ENCODE results near the gene KRT74. TPM values are rescaled to one million over a fixed set of nuclear protein-coding genes. Genes with fewer than 3 reads are reported as not detected.

Gene KRT74
- total RNA-seq, 4 donors from 2014 or later = not detected

GRCh38 chr12:52539083-52539820 lies 34.4 kb downstream of the KRT74 start:
- ATAC-seq (no peak), DNase-seq (no peak)
- TF ChIP-seq CTCF (IDR thresholded peaks at IDR 0.05 in 4 of 5, conservative IDR thresholded peaks at IDR 0.05 in 1 of 5) = no peak
- TF ChIP-seq POLR2A (IDR thresholded peaks at IDR 0.05) = no peak
- Histone ChIP-seq H3K27me3 (no peaks in the 10 kb centered on the region), H3K36me3 (no peaks in the 10 kb centered on the region), H3K4me3 (no peak overlapping the region), H3K9me3 (no peaks in the 10 kb centered on the region), H3K27ac (no peak overlapping the region), H3K4me1 (no peaks in the 10 kb centered on the region)
- in situ Hi-C loops (cut with MboI; ENCODE audit: low sequenced_read_pairs in 4 of 4) = no loop called here
- intact Hi-C loops (cut with DNase I; ENCODE audit: low total_unique reads) = no loop called here

- intact Hi-C loops (cut with DNase I; ENCODE audit: low total_unique reads) = no loop called here
- Histone ChIP-seq H3K27me3 (no peaks in the 10 kb centered on the region), H3K9me3 (no peaks in the 10 kb centered on the region), H3K4me3 (no peak overlapping the region), H3K4me1 (no peaks in the 10 kb centered on the region), H3K36me3 (no peaks in the 10 kb centered on the region), H3K27ac (no peak overlapping the region)
- TF ChIP-seq CTCF (IDR thresholded peaks at IDR 0.05 in 4 of 5, conservative IDR thresholded peaks at IDR 0.05 in 1 of 5) = no peak
- ATAC-seq (no peak), DNase-seq (no peak)
- in situ Hi-C loops (cut with MboI; ENCODE audit: low sequenced_read_pairs in 4 of 4) = no loop called here
Observed at GRCh38 chr12:52537101-52537500, 36.5 kb downstream of the KRT74 start.

- ATAC-seq = no peak
- Histone ChIP-seq H3K4me3 (no peak overlapping the region), H3K4me1 (no peaks in the 10 kb centered on the region), H3K9me3 (no peaks in the 10 kb centered on the region), H3K36me3 (no peaks in the 10 kb centered on the region), H3K27ac (no peak overlapping the region), H3K27me3 (no peaks in the 10 kb centered on the region)
- no peak for DNase-seq
- in situ Hi-C loops (cut with MboI; ENCODE audit: low sequenced_read_pairs in 4 of 4) (no loop called here), intact Hi-C loops (cut with DNase I; ENCODE audit: low total_unique reads) (no loop called here)
- no peak for TF ChIP-seq CTCF (IDR thresholded peaks at IDR 0.05 in 4 of 5, conservative IDR thresholded peaks at IDR 0.05 in 1 of 5)
- no peak for TF ChIP-seq POLR2A (IDR thresholded peaks at IDR 0.05)
Observed at GRCh38 chr12:52535574-52535973, 38.1 kb downstream of the KRT74 start.

GRCh38 chr12:52534482-52534881 lies 39.2 kb downstream of the KRT74 start:
- no peak for DNase-seq
- in situ Hi-C loops (cut with MboI; ENCODE audit: low sequenced_read_pairs in 4 of 4) (no loop called here), intact Hi-C loops (cut with DNase I; ENCODE audit: low total_unique reads) (no loop called here)
- no peak for ATAC-seq
- Histone ChIP-seq H3K36me3 (no peaks in the 10 kb centered on the region), H3K27ac (no peak overlapping the region), H3K4me1 (no peaks in the 10 kb centered on the region), H3K27me3 (no peaks in the 10 kb centered on the region), H3K9me3 (no peaks in the 10 kb centered on the region), H3K4me3 (no peak overlapping the region)
- TF ChIP-seq POLR2A (IDR thresholded peaks at IDR 0.05) (no peak), CTCF (IDR thresholded peaks at IDR 0.05 in 4 of 5, conservative IDR thresholded peaks at IDR 0.05 in 1 of 5) (no peak)
